Measurements from ENCODE around the gene FBXO47. TPM values are rescaled to one million over a fixed set of nuclear protein-coding genes. Genes with fewer than 3 reads are reported as not detected.

The FBXO47 gene
- total RNA-seq, 1 donor from 2014 or later, result not detected

DNA sequence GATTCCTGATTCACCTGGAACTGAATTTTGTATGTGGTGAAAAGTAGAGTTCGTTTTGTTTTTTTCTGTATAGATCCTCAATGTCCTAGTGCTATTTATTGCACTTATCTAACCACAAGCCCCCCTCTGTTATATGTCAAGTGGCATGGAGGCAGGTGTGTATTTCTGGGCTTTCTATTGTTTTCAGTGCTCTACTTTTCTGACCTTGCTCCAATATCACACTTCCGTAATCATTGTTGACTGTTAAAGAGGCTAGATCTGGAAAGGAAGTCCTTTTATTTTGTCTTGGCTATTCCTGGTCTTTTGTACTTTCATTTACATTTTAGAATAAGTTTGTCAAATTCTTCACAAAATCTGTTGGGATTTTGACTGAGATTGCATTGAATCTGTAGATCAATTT lies 26.8 kb upstream of the FBXO47 start:
- ATAC-seq (ENCODE audit: low read depth) (no peak), DNase-seq (no peak)
- Mint-ChIP-seq H3K27me3 (peaks cover 3% of the 10 kb centered on the region), H3K9me3 (peaks cover 13% of the 10 kb centered on the region), H3K4me1 (no peaks in the 10 kb centered on the region), H3K27ac (no peak overlapping the region), H3K4me3 (no peak overlapping the region), H3K36me3 (ENCODE audit: low read depth) (peaks cover 2% of the 10 kb centered on the region)
- POLR2A ChIA-PET, result no interaction called here
- CTCF ChIA-PET, result interaction anchor here (2.9 kb wide), 1 partner anchor 11 kb away, joined by 10 read pairs; no protein-coding TSS in a partner anchor
- intact Hi-C loops (cut with micrococcal nuclease), result no loop called here
- TF ChIP-seq, protein P1, sequence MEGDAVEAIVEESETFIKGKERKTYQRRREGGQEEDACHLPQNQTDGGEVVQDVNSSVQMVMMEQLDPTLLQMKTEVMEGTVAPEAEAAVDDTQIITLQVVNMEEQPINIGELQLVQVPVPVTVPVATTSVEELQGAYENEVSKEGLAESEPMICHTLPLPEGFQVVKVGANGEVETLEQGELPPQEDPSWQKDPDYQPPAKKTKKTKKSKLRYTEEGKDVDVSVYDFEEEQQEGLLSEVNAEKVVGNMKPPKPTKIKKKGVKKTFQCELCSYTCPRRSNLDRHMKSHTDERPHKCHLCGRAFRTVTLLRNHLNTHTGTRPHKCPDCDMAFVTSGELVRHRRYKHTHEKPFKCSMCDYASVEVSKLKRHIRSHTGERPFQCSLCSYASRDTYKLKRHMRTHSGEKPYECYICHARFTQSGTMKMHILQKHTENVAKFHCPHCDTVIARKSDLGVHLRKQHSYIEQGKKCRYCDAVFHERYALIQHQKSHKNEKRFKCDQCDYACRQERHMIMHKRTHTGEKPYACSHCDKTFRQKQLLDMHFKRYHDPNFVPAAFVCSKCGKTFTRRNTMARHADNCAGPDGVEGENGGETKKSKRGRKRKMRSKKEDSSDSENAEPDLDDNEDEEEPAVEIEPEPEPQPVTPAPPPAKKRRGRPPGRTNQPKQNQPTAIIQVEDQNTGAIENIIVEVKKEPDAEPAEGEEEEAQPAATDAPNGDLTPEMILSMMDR (IDR thresholded peaks at IDR 0.05), result no peak

DNA sequence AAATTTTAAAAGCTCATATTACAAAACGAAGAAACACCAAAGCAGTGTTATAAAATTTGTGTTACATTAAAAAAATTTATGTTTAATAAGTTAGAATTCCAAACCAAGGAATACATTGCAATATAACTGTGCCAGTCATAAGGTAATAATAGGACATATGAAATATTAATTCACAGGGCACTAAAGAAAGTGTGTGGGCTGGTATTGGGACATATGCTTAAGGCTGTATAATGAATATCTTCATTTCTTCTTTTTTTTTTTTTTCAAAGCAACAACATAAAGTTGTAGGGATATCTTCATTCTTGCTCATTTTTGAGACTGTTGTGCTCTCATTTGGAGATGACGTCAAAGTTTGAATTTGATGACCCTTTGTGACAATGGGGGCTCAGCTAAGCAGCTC lies 17.5 kb upstream of the FBXO47 start:
- intact Hi-C loops (cut with micrococcal nuclease), result no loop called here
- Mint-ChIP-seq H3K4me3 (no peak overlapping the region), H3K27ac (no peak overlapping the region), H3K4me1 (no peaks in the 10 kb centered on the region), H3K27me3 (peaks cover 10% of the 10 kb centered on the region), H3K9me3 (no peaks in the 10 kb centered on the region), H3K36me3 (ENCODE audit: low read depth) (no peaks in the 10 kb centered on the region)
- no peak for ATAC-seq (ENCODE audit: low read depth)
- CTCF ChIA-PET, result interaction anchor here (1.1 to 6.6 kb wide), 6 partner anchors 168 to 259 kb away, joined by 3 to 160 read pairs (median 10); partner anchors contain the start of gene PLXDC1
- POLR2A ChIA-PET, result interaction anchor here (0.7 to 0.8 kb wide), 2 partner anchors 18 to 259 kb away, joined by 3 to 12 read pairs; partner anchors contain the start of gene FBXO47
- no peak for DNase-seq
- TF ChIP-seq, protein P1 (IDR thresholded peaks at IDR 0.05), result no peak

DNA sequence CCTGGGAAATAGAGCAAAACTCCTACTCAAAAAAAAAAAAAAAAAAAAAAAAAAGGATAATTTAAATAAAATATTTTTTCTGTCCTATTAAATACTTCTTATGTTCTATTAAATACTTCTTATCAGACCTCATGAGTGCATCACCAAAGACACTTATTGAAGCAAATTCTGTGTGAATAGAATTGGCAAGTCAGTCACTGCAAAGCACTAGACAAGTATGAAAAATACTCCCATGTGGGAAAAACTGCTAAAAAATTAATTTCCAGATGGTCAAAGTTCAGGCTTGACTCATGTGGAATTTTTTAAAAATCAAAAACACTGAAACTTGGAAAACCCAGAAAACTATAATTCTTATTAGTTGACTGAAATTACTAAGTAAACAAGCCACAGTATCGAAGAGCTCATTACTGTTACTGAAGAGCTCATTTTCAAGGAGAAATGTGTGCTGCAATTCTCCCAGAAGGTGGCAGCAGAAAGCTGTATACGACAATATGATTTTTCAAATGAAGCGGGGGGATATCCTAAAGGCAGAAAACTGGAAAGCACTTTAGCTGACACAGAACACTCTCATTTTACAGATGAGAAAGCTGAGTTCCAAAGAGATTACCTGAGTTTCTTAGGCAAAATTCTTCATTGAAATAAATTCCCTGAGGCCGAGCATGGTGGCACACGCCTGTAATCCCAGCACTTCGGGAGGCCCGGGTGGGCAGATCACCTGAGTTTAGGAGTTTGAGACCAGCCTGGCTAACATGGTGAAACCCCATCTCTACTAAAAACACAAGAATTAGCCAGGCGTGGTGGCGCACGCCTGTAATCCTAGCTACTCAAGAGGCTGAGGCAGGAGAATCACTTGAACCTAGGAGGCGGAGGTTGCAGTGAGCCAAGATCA lies 15.9 kb upstream of the FBXO47 start:
- Mint-ChIP-seq H3K4me3 (no peak overlapping the region), H3K36me3 (ENCODE audit: low read depth) (no peaks in the 10 kb centered on the region), H3K27me3 (peaks cover 10% of the 10 kb centered on the region), H3K9me3 (no peaks in the 10 kb centered on the region), H3K4me1 (no peaks in the 10 kb centered on the region), H3K27ac (no peak overlapping the region)
- ChIA-PET CTCF (interaction anchor here (0.6 to 6.6 kb wide), 35 partner anchors 9 to 424 kb away, joined by 3 to 160 read pairs (median 5); partner anchors contain the start of genes FBXO47, LASP1, PLXDC1 and RPL19), POLR2A (interaction anchor here (0.6 to 1.7 kb wide), 11 partner anchors 9 to 774 kb away, joined by 3 to 17 read pairs (median 5); partner anchors contain the start of genes FBXO47, LASP1 and RPL23)
- ATAC-seq (ENCODE audit: low read depth) (peak; percentile 54), DNase-seq (no peak)
- intact Hi-C loops (cut with micrococcal nuclease), result loop anchor here (1.0 to 2.0 kb wide), 4 partner anchors 112 to 261 kb away; partner anchors contain the start of gene LASP1
- TF ChIP-seq, protein P1 (IDR thresholded peaks at IDR 0.05), result peak; percentile 47

DNA sequence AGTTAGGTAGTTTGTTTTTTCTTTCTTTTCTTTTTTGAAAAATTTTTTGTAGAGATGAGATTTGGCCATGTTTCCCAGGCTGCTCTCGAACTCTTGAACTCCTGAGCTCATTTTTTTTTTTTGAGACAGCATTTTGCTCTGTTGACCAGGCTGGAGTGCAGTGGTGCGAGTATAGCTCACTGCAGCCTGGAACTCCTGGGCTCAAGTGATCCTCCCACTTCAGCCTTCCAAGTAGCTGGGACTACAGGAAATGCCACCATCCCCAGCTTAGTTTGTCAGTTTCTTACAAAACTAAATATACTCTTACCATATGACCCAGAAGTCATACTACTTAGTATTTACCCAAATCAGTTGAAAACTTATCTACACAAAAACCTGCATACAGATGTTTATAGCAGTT lies 14.4 kb upstream of the FBXO47 start:
- POLR2A ChIA-PET, result interaction anchor here (0.7 kb wide), 1 partner anchor 128 kb away, joined by 3 read pairs; the partner anchor contains the start of gene RPL23
- intact Hi-C loops (cut with micrococcal nuclease), result loop anchor here (2.0 kb wide), 1 partner anchor 111 kb away; the partner anchor contains the start of gene LASP1

More for the DNA sequence above, 14.4 kb upstream of the FBXO47 start:
- Mint-ChIP-seq H3K27me3 (peaks cover 10% of the 10 kb centered on the region), H3K9me3 (no peaks in the 10 kb centered on the region), H3K4me3 (no peak overlapping the region), H3K27ac (no peak overlapping the region), H3K36me3 (ENCODE audit: low read depth) (no peaks in the 10 kb centered on the region), H3K4me1 (no peaks in the 10 kb centered on the region)
- no peak for DNase-seq
- CTCF ChIA-PET, result interaction anchor here (1.0 to 6.6 kb wide), 6 partner anchors 48 to 263 kb away, joined by 5 to 160 read pairs (median 24); partner anchors contain the start of genes PLXDC1 and RPL23
- no peak for ATAC-seq (ENCODE audit: low read depth)
- TF ChIP-seq, protein P1 (IDR thresholded peaks at IDR 0.05), result no peak
